ENCODE measurements around the gene CGRRF1.

- TF ChIP-seq POLR2A (IDR thresholded peaks at IDR 0.05; ENCODE audit: low read length) (no peak), GATA1 (IDR thresholded peaks at IDR 0.05; ENCODE audit: low read depth, low read length) (no peak)
Measured at GRCh38 chr14:54481695-54482094, 28.0 kb upstream of the CGRRF1 start.
